HG03571 (cell line): ENCODE data around the gene PCDHGB1.
"Not testable (repeated sequence)": the region's sequence is repeated elsewhere in the genome, so short reads cannot be mapped to it uniquely, and the experiment has no call there.

Experiments used
- ATAC-seq: cut with Tn5 transposase; IDR thresholded peaks from one replicate; pipeline ENCODE4 v1.9.1; 2021; ENCODE audit not compliant: unreplicated experiment

Gene PCDHGB1

GRCh38 chr5:141345327-141345726, 4.6 kb upstream of the PCDHGB1 start:
- ATAC-seq, result no peak

GRCh38 chr5:141346017-141346416, 3.9 kb upstream of the PCDHGB1 start:
- ATAC-seq, result not testable (repeated sequence)

DNA sequence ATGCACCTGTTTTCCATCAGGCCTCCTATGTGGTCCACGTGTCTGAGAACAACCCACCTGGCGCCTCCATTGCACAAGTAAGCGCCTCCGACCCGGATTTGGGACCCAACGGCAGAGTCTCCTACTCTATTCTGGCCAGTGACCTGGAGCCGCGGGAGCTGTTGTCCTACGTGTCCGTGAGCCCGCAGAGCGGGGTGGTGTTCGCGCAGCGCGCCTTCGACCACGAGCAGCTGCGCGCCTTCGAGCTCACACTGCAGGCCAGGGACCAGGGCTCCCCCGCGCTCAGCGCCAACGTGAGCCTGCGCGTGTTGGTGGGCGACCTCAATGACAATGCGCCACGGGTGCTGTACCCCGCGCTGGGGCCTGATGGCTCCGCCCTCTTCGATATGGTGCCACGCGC, 1.7 kb downstream of the PCDHGB1 start:
- no peak for ATAC-seq

DNA sequence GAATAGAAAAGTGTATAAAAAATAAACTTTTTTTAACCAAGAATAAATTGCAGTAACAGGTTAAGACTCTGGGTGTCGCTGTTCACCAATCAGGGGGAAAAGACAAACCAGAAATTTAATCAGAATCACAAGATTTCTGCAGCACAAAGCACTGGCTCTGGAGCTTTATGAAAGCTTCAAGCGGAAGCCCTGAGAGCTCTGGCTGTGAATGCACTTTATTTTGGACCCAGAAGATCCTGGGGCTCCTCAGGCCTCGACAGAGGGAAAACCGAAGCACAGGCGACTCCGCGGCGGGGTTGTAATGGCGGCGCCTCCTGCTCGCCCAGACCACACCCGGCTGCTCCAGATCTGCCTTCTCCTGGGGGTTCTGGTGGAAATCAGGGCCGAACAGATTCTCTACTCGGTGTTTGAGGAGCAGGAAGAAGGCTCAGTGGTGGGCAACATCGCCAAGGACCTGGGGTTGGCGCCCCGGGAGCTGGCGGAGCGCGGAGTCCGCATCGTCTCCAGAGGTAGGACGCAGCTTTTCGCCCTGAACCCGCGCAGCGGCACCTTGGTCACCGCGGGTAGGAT, 5.1 kb downstream of the PCDHGB1 start, which contains the start of gene PCDHGA4:
TSS of gene PCDHGA4 (plus strand) at position 122 of the 570 bp plus-strand sequence. CDS start at position 209, 87 bp downstream.
- no peak for ATAC-seq

DNA sequence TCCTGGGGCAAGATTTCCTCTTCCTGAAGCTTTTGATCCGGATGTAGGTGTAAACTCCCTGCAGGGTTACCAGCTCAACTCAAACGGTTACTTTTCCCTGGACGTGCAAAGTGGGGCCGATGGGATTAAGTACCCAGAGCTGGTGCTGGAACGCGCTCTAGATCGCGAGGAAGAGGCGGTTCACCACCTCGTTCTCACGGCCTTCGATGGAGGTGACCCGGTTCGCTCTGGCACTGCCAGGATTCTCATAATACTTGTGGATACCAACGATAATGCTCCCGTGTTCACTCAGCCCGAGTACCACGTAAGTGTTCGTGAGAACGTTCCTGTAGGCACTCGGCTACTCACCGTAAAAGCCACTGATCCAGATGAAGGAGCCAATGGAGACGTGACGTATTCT, 5.7 kb downstream of the PCDHGB1 start:
- ATAC-seq, result no peak

GRCh38 chr5:141356133-141356532, 6.2 kb downstream of the PCDHGB1 start:
- no peak for ATAC-seq

DNA sequence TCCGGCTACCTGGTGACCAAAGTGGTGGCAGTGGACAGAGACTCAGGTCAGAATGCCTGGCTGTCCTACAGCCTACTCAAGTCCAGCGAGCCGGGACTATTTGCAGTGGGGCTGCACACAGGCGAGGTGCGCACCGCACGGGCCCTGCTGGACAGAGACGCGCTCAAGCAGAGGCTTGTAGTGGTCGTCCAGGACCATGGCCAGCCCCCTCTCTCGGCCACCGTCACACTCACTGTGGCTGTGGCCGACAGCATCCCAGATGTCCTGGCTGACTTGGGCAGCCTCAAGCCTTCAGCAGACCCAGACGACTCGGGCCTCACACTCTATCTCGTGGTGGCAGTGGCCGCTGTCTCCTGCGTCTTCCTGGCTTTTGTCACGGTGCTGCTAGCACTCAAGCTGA, 7.1 kb downstream of the PCDHGB1 start:
- ATAC-seq, result no peak

DNA sequence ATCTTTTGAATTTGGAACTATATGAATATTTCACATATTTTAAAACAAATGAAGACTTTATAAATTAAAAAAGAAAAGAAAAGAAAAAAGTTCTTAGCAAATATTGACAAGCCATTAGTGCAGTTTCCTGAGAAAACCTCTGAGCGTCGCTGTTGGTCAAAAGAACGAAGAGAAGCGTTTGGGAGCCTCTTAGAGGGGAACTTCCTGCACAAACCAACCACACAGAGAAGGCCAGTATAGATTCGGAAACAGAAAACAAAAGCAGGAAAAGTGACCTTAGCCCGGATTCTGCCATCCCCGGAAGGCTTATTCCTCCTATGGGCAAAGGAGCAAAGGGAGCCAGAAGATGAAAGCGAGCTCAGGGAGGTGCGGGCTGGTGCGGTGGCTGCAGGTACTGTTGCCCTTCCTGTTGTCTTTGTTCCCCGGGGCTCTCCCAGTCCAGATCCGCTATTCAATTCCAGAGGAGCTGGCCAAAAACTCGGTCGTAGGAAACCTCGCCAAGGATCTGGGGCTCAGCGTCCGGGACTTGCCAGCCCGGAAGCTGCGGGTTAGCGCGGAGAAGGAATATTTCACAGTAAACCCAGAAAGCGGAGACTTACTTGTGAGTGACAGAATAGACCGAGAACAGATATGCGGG, 10.0 kb downstream of the PCDHGB1 start, which contains the start of gene PCDHGB2:
TSS of gene PCDHGB2 (plus strand) at position 205 of the 637 bp plus-strand sequence. CDS start at position 347, 142 bp downstream.
- no peak for ATAC-seq

- ATAC-seq, result no peak
Measured at GRCh38 chr5:141360685-141361084, 10.8 kb downstream of the PCDHGB1 start.

DNA sequence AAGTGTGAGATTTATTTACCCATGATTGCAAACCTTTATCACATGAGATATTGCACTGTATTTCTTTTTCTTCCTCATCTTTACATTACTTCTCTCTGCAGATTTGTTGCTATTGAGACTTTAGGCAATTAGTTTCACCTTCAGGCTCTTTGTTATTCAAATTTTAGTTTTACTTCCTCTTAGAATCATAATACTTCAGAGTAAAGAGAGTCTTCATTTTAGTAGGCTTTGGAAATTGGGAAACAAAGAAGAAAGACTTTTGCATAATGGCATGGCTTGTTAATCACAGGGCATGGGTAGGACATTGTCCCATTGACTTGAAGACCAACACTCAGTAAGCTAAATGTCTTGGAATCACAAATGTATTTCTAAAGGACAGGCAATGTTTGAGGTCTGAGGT, 12.8 kb downstream of the PCDHGB1 start:
- no peak for ATAC-seq

GRCh38 chr5:141363952-141364660, 14.2 kb downstream of the PCDHGB1 start, which contains the start of gene PCDHGA5:
Gene PCDHGA5, plus strand, starts transcription at chr5:141364162. Its CDS starts 169 bp downstream, at chr5:141364331.
- ATAC-seq, result no peak

- ATAC-seq, result no peak
Measured at GRCh38 chr5:141366016-141366896, 16.4 kb downstream of the PCDHGB1 start.

DNA sequence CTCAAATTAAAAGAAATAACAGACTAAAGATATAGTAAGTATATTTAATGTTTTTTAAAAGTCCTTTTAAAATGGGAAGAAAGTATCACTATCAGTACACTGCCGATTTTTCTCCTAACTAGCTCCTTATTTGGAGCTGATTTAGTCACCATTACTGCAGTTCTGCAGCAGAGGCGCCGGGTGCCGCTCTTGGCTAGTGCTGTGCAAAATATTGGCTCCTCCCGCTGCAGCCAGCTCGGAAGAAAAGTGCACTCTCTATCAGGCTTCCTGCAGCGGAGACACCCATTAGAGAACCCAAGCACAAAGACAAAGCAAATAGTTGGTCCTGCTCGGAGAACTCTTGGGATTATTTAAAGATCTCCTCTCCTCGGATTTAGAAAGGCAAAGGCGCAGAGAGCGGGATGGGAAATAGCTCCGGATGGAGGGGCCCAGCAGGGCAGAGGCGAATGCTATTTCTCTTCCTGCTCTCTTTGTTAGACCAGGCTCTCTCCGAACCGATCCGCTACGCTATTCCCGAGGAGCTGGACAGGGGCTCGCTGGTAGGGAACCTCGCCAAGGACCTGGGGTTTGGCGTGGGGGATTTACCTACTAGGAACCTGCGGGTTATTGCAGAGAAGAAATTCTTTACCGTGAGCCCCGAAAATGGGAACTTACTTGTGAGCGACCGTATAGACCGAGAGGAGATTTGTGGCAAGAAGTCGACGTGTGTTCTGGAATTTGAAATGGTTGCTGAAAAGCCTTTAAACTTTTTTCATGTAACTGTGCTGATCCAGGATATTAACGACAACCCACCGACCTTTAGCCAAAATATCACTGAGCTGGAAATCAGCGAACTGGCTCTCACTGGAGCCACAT, 20.3 kb downstream of the PCDHGB1 start, which contains the start of gene PCDHGB3:
TSS of gene PCDHGB3 (plus strand) at position 249 of the 855 bp plus-strand sequence. CDS start at position 402, 153 bp downstream.
- ATAC-seq, result no peak

- ATAC-seq, result no peak
Measured at GRCh38 chr5:141371572-141372475, 21.9 kb downstream of the PCDHGB1 start.

DNA sequence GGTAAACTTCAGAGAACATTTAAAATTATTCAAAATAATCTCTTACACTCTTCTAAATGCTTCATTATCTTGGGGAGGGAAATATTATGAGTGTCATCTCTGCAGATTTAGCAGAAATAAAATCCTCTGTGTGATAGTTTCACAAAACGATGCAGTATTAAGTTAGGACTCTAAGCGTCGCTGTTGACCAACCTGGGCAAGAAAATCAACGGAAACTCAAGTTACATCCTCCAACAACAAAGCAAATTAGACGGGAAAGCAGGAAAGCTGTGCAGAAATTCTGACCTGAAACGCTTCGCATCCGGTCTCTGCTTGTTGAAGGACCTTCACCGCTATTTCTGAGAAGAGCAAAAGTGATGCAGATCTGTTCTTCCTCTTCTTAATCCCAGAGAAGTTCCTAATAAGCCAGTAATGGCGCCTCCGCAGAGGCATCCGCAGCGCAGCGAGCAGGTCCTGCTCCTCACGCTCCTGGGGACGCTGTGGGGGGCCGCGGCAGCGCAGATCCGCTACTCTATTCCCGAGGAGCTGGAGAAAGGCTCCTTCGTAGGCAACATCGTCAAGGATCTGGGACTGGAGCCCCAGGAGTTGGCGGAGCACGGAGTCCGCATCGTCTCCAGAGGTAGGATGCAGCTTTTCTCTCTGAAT, 23.9 kb downstream of the PCDHGB1 start, which contains the start of gene PCDHGA6:
TSS of gene PCDHGA6 (plus strand) at position 219 of the 645 bp plus-strand sequence. CDS start at position 412, 193 bp downstream.
- no peak for ATAC-seq

GRCh38 chr5:141374627-141375026, 24.7 kb downstream of the PCDHGB1 start:
- no peak for ATAC-seq

- ATAC-seq, result not testable (repeated sequence)
Measured at GRCh38 chr5:141375444-141376155, 25.7 kb downstream of the PCDHGB1 start.
